GM21423 (cell line): ENCODE data around the gene SLC17A7.

Experiments used
- ATAC-seq: cut with Tn5 transposase; IDR thresholded peaks from one replicate; pipeline ENCODE4 v1.9.1; 2021; ENCODE audit warnings: mild to moderate bottlenecking, moderate library complexity; ENCODE audit not compliant: unreplicated experiment

Gene SLC17A7

GRCh38 chr19:49411681-49412326 is 29.5 kb downstream of the SLC17A7 start:
- no peak for ATAC-seq

DNA sequence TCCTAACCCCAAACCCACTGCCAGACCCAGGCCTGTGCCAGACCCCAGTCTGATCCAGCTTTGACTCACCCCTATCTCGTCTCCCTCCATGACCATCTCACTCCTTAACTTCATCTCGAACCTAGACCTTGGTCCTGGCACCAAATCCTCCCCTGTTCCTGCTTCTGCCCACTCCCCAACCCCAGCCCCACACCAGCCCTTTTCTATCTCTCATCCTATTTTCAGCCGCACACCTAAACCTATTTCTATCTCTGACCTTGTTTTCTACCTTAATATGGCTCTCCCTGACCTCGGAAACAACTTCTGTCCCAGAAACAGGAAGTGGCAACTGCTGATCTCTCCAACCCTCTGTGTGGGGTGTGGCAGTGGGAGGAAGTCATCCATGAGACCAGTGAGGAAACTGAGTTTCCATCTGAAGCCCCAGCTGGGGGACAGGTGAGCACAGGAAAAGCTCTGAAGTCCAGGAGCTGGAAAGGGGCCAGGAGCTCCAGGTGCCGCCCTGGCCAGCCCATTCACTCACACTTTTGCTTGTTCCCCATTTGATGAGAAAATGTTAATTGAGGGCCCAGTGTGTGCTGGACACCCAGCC is 31.8 kb downstream of the SLC17A7 start:
- no peak for ATAC-seq

DNA sequence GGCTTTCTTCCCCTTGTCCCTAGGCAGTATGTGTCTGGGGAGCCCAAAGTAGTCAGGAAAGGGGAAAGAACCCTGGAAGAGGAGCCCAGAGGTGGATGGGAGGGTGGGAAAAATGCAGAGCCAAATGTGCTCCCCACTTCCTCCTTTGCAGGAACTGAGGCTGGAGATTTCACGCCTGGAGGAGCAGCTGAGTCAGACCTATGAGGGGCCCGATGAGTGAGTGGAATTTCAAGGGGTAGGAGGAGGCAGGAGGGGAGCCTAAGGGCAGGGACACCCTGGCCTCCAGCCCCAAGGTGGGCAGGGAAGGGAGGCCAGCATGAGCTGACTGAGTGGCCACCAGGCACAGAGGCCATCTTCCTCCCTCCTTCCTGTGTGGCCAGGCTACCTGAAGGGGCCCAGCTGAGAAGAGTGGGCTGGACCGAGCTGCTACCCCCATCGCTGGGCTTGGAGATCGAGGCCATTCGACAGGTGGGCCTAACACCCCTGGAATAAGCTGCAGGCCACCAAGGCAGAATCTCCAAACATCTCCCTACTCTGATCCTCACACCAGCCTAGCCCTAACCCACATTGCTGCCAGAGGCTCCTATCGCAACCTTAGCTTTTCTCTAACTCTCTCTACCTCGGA is 32.4 kb downstream of the SLC17A7 start:
- no peak for ATAC-seq

DNA sequence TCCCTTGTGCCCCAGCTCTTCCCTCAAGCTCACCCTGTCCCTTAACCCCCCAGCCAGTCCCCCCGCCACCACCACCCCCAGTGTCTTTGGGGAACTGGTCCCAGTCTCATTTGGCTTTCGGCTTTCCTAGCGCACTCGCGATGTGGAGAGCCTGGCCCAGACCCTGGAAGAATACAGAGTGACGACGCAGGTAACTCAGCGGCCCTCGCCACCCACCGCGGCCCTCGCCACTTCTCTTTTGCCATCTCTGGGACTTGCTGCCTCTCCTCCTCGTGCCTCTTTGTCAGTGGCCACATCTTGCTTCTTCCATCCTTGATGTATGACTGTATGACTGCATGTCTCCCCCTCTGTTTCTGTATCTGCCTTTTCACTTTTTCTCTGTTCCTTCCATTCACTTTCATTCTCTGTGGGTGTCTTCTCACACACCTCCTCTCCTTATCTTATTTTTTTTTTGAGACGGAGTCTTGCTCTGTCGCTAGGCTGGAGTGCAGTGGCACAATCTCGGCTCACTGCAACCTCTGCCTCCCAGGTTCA is 33.8 kb downstream of the SLC17A7 start:
- no peak for ATAC-seq

DNA sequence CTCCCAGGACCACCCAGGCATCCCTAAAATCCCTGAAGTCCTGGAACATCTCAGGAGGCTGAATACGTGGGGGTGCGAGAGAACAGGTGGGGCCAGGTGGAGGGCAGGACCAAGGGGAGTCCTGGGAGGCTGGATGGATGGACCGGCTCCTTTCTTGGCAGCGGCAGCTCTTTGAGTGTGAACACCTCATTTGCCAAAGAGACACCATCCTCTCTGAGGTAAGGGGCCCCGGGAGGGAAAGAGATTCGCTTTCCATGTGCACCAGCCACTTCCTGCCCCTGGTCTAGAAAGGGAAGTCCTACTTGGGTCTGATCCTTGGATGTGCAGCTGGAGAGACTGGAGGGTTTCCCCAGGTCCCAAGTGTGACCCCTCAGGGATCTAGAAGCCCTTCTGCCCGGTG is 34.2 kb downstream of the SLC17A7 start:
- ATAC-seq, result no peak

DNA sequence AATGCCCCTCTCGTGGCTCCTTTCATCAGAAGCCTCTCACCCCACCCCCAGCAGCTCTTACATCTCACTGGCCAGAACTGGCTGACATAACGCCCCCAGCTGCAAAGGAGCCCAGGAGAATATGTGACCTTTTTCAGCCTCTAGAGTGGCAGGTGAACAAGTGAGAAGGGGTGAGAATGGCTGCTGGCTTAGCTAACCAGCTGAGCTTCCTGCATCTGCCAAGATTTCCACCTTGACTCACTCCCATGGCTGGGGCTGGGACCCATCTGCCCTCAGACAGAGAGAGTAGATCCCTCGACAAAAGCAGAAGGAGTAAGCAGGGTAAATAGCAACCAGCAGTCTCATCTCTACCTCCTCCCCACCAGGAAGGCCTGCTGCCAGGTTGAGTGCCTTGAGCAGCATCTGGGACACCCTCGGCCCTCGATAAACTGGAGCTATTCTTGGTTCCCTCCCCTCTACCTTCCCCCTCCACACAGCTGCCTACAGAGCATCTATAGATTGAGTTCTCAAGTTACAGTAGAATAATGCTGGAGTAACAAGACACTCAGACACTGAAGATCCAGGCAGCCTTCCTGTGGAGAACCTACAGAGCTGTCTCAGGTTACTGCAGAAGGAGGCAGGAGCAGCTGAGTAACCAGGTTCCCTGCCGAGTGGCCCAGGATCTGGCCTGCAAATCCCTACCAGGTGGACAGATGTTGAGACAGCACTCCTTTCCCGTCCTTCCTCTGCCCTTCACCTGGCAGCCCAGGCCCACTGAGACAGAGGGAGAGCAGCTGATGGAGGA is 37.7 kb downstream of the SLC17A7 start:
- ATAC-seq, result no peak

DNA sequence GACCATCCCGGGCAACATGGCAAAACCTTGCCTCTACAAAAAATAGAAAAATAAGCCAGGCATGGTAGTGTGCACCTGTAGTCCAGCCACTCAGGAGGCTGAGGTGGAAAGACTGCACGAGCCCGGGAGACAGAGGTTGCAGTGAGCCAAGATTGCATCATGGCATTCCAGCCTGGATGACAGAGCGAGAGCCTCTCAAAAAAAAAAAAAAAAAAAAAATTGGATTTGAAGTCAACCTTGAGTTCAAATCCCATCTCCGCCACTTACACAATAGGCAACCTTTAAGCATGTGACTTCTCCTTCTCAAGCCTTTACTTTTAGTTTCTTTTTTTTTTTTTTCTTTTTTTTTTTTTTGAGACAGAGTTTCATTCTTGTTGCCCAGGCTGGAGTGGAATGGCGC is 41.3 kb downstream of the SLC17A7 start:
- ATAC-seq, result no peak

- ATAC-seq, result no peak
These were observed 42.4 kb downstream of the SLC17A7 start for GRCh38 chr19:49398931-49399330.

- ATAC-seq, result no peak
These were observed 43.2 kb downstream of the SLC17A7 start for GRCh38 chr19:49398001-49398615.

DNA sequence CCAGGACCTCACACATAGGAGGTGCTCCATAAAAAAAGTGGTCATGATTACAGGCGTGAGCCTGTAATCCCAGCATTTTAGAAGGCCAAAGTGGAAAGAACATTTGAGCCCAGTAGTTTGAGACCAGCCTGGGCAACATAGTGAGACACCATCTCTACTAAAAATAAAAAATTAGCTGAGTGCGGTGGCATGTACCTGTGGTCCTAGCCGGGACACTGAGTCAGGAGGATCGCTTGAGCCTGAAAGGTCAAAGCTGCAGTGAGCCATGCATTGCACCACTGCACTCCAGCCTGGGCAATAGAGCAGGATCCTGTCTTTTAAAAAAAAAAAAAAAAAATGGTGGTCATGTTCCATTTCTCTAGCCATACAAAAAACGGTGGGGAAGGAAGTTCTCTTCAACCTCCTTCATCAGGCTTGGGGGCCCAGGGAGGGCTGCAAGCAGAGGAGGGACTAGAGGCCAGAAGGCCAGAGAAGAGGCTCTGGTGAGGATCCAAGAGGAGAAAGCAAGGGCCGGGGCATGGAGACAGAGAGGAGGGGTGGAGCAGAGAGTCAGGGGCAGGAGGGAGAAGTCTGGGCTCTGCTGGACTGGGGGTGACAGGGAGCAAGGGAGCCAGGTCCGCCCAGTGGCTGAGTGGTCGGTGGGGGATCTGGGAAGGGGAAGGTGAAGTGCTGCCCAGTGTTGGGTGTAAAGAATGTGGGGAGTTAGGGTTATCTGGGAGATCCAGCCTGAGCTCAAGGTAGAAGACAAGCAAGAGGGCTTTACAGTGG is 44.4 kb downstream of the SLC17A7 start:
- ATAC-seq, result no peak

- no peak for ATAC-seq
These were observed 45.5 kb downstream of the SLC17A7 start for GRCh38 chr19:49395581-49396407.

DNA sequence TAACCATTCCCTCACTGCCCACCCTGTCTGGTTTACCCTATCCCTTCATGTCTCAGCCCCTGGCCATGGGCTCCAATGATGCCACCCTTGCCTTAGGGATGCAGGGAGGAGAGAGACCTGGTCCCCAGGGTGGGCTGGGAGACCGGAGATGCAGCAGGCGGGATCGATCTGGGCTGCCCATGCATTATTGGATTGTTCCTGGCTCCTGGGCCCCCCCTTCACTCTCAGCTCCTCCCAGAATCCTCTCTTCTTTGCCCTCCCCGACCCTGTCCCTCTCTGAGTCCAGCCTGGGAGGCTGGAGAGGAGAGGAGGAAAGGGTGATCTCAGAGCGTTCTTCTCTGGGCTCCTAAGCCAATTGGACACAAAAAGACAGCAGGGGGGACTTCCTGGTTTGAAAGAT is 47.4 kb downstream of the SLC17A7 start:
- ATAC-seq, result no peak

- no peak for ATAC-seq
These were observed 49.5 kb downstream of the SLC17A7 start for GRCh38 chr19:49391581-49392399.

DNA sequence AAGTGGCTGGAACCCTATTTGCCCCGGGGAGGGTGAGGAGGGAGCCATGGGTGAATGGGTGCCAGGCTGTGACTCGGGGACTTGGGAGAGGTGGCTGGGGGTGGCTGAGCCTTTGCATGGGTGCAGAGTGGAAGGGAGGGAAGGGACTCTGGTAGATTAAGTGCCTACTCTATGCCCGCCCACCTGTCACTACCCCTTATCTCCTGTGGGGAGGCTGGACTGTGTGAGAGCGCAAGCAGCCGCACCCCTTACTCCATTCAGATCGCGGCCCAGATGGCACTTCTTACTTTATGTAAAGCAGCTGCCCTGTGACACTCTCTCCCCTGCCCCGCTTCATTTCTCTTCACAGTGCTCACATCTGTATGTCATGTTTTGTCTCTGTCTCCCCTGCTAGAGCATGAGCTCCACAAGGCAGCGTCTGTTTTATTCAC is 50.4 kb downstream of the SLC17A7 start:
- no peak for ATAC-seq

DNA sequence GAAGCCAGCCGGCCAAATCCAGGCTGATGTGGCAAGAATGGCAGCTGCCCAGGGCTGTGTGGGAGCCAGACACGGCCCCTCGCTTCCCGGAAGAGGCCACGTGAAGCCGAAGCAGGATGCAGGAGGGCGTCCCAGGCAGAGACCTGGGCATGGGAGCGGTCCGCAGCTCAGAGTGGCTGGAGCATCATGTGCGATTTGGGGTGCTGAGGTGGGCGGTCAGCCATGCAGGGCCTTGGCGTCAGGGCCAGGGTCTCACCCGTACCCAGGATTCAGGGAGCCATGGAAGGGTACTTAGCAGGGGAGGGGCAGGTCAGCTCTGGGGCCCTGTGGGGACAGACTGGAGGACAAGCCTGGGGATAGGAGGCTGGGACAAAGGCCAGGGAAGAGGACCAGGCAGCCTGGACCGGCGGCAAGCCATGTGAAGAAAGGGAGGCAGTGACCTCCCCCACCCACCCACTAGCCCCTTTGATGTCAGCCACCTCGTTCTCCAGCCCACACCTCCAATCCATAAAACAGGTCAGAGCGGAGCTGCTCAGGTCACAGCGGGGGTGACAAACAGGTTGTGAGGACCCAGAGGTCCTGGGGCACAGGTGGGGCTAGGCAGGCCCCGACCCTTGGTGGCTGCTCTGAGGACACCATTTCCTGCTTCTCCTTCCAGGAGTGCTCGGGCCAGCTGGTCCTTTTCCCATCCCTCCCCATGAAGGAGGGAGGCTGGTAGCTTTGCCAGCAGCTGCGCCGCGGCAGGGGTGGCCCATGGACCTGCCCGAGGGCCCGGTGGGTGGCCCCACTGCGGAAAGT is 51.0 kb downstream of the SLC17A7 start:
- ATAC-seq, result no peak

- ATAC-seq, result no peak
These were observed 51.9 kb downstream of the SLC17A7 start for GRCh38 chr19:49389406-49389805.

DNA sequence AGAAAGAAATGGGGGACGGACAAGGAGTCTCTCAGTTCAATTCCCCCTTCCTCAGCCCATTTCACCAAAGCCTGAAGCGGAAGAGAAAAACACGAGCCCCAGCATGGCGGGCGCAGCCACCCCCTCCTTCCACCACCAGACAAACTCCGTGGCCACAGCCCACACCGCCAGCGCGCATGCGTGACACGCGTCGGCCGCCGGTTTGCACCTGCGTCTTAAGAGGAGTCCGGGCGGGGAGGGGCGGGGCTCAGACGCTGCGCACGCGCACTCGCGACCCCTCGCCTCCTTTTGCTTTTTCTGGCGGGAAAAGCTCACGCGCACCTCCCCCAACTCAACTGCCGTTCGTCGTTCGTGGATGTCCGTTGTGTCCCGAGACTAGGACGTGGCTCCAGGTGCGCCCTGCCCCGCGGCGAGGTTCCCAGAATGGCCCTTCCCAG is 53.4 kb downstream of the SLC17A7 start, which contains the start of gene KASH5:
KASH5 (plus strand) TSS at position 314 of the 437 bp plus-strand sequence. CDS start 2,635 bp downstream, outside the sequence.
- ATAC-seq, result no peak
